BJ (cell line): ENCODE measurements around the gene ERP44. TPM values are rescaled to one million over a fixed set of nuclear protein-coding genes. Genes with fewer than 3 reads are reported as not detected.

ENCODE experiments used
- CTCF ChIA-PET: fragments of 350-600 bp; formaldehyde crosslinking; extraction: SDS; loops from one replicate; lab custom pipeline; 2021; ENCODE audit warnings: antibody characterized with exemption, inconsistent platforms; lab: Yijun Ruan, JAX
- POLR2A ChIA-PET: fragments of 300-600 bp; sonication (Branson Sonifier 250); formaldehyde crosslinking; extraction: SDS; loops from one replicate; lab custom pipeline; 2021; ENCODE audit warnings: antibody characterized with exemption; lab: Charles Lee
- DNase-seq: peaks from one replicate; pipeline ENCODE4 v3.0.0-alpha.2; 2011; ENCODE audit warnings: low read depth
- H3K27me3 ChIP-seq: 2 replicates; pipeline ENCODE4 v1.6.0; 2011; ENCODE audit warnings: low read length; ENCODE audit not compliant: control insufficient read depth, insufficient read depth
- H3K36me3 ChIP-seq: 2 replicates; pipeline ENCODE4 v1.5.1; 2011; ENCODE audit warnings: low read length; ENCODE audit not compliant: control insufficient read depth, insufficient read depth
- H3K4me3 ChIP-seq: 2 replicates; pipeline ENCODE4 v1.5.1; 2011; ENCODE audit warnings: low read depth, mild to moderate bottlenecking, control low read depth, low read length
- CTCF ChIP-seq: IDR thresholded peaks from 2 replicates; pipeline ENCODE4 v1.5.1; 2011; ENCODE audit warnings: low read depth, mild to moderate bottlenecking, control low read depth, inconsistent platforms, low read length, moderate library complexity; ENCODE audit not compliant: insufficient read depth
- polyA plus RNA-seq: library from polyadenylated mRNA; depleted of rRNA; stranded (reverse); fragments of >200 nt; gene quantifications from 2 replicates; pipeline ENCODE4 v1.2.3, GENCODE V29; 2011

ERP44 gene
- polyA plus RNA-seq, 1 experiment, result 9.8 TPM

- TF ChIP-seq CTCF, result no peak
- no peaks in the 10 kb centered on the region for H3K27me3 ChIP-seq
- no peak for DNase-seq
- ChIA-PET POLR2A (no interaction called here), CTCF (no interaction called here)
- no peaks in the 10 kb centered on the region for H3K36me3 ChIP-seq
- H3K4me3 ChIP-seq, result no peak overlapping the region
Measured at GRCh38 chr9:100131875-100132430, 33.2 kb upstream of the ERP44 start.

- H3K4me3 ChIP-seq, result no peak overlapping the region
- no peaks in the 10 kb centered on the region for H3K27me3 ChIP-seq
- DNase-seq, result no peak
- no peaks in the 10 kb centered on the region for H3K36me3 ChIP-seq
- no peak for TF ChIP-seq CTCF
- CTCF ChIA-PET, result no interaction called here
- POLR2A ChIA-PET, result no interaction called here
Measured at GRCh38 chr9:100131216-100131615, 32.4 kb upstream of the ERP44 start.

GRCh38 chr9:100129772-100130171 lies 31.0 kb upstream of the ERP44 start:
- no peak overlapping the region for H3K4me3 ChIP-seq
- DNase-seq, result no peak

GRCh38 chr9:100126423-100126822 lies 27.6 kb upstream of the ERP44 start:
- no peaks in the 10 kb centered on the region for H3K36me3 ChIP-seq
- TF ChIP-seq CTCF, result no peak
- no peak for DNase-seq
- no peaks in the 10 kb centered on the region for H3K27me3 ChIP-seq
- ChIA-PET CTCF (no interaction called here), POLR2A (no interaction called here)
- H3K4me3 ChIP-seq, result no peak overlapping the region

More at GRCh38 chr9:100129772-100130171, 31.0 kb upstream of the ERP44 start:
- no peaks in the 10 kb centered on the region for H3K36me3 ChIP-seq
- no peak for TF ChIP-seq CTCF
- no peaks in the 10 kb centered on the region for H3K27me3 ChIP-seq
- ChIA-PET POLR2A (no interaction called here), CTCF (interaction anchor here (0.5 kb wide), 1 partner anchor 184 kb away, joined by 3 read pairs; no protein-coding TSS in a partner anchor)

- H3K36me3 ChIP-seq, result no peaks in the 10 kb centered on the region
- no peak for DNase-seq
- CTCF ChIA-PET, result no interaction called here
- H3K27me3 ChIP-seq, result no peaks in the 10 kb centered on the region
- H3K4me3 ChIP-seq, result no peak overlapping the region
- TF ChIP-seq CTCF, result no peak
- POLR2A ChIA-PET, result no interaction called here
Measured at GRCh38 chr9:100125910-100126309, 27.1 kb upstream of the ERP44 start.
